Activated naive CD4-positive, alpha-beta T cell treated with anti-CD3 and anti-CD28 coated beads, Interleukin-2, amount 10 ng/mL, durations not matched to agents 5 hours and 36 hours (primary cell): ENCODE data around the gene UFC1. TPM values are rescaled to one million over a fixed set of nuclear protein-coding genes. Genes with fewer than 3 reads are reported as not detected.

Experiments
- total RNA-seq, 2 experiments: library from RNA; stranded (reverse); gene quantifications; one replicate each; pipeline ENCODE4 v1.2.3, GENCODE V29; 2021

The UFC1 gene
- total RNA-seq = 100 to 1,000 TPM; 123 to 125 TPM

DNA sequence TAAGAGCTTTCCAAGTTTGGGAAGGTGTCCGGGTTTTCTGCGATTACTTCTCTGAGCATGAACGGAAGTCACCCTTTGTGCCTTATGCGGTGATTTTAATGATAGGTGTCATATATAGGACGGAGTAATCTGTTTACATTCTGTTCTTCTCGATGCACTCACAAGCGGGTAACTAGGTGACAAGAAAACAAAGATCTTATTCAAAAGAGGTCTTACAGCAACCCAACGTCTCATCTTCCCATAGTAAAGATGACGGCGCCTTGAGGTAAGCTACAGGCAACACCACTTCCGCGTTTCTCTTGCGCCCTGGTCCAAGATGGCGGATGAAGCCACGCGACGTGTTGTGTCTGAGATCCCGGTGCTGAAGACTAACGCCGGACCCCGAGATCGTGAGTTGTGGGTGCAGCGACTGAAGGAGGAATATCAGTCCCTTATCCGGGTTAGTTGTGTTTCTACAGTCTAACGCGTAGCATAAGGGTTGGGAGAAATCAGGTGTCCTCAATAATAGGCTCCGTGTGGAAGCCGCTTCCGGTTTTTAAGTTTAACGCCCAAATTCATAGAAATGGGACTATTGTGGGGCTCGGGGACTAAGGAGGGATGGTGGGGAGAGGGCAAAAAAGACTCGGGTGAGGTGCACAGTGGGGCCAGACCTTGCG, at the start of gene UFC1:
TSS of gene UFC1 (plus strand) at position 297 of the 656 bp plus-strand sequence. CDS start at position 317, 20 bp downstream.

DNA sequence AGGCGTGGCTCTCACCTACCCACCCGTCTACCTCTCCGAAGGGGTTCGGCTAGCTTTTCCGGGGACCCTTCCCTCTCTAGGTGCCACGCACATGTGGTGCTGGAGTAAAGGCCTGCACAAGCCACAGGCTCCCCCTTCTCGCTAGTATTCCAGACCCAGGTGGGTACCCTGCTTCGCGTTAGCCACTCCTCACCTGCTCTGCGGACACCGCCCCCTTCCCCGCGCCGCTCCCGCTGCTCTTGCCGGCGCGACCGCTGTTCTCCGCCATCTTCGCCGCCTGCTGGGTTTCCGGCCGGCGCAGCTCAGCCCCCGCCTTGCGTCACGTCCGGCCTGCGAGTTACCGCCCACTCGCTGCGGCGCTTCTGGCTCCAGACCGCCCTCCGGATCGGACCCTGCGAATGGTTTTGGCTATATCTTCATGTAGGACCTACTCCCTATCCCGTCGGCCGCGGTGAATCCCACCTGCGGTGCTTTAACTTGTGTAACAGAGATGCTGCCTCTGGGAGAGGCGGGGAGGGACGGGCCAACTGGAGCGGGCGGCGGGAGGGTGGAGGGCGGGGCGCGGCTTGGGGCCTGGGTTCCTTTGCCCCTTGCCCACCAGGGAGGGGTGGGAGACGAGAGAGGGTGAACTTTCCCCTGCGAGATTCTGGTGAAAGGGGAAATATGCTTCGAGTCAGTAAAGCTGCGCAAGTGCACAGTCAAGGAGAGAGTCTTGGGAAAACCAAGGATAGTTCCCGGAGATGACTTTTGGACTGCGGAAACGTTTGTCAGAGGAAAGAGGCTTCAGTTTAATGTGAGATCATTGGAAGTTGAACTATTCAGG, 35.8 kb upstream of the UFC1 start, which contains the start of the genes NIT1 and PFDN2:
TSS of gene NIT1 (plus strand) at position 347 of the 823 bp plus-strand sequence. CDS start at position 419, 72 bp downstream.
TSS of gene PFDN2 (minus strand) at position 279 of the 823 bp plus-strand sequence. CDS start at position 268, 11 bp downstream.

DNA sequence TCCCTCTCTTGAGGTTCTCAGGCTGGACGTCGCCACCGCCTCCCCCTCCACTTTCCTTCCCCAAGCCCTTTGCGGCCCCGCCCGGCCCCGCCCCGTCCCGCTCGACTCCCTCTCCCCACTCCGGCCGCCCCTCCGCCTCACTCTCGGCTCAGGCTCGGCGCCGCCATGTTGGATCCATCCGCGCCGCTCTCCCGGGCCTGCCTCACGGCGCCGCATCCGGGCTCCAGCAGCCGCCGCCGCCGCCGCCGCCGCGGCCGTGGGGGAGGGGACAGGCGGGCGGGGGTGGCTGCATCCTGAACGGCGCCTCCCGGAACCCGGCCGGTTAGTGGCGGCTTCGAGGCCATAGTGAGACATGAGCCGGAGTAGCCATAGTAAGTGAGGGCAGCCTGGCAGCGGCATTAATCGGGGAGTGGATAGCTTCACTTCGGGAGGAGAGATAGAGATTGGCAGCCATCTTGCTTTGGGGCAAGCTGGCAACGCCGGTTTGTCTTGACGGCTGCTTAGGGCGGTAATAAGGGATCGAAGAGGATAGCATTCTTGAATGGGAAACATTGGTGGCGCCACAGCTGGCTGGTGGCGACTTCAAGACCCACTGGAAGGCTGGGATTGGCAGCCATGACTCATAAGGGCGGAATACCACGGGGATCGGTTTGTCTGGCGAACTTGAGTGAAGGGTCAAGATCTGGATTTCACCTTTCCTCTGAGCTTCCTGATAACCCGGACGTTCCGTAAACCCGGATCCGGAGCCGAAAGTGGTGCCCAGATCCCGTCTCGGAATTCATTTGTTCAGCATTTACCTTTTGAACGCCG, 21.2 kb upstream of the UFC1 start, which contains the start of gene DEDD:
TSS of gene DEDD (minus strand) at position 258 of the 810 bp plus-strand sequence. CDS start 8,205 bp downstream, outside the sequence.

DNA sequence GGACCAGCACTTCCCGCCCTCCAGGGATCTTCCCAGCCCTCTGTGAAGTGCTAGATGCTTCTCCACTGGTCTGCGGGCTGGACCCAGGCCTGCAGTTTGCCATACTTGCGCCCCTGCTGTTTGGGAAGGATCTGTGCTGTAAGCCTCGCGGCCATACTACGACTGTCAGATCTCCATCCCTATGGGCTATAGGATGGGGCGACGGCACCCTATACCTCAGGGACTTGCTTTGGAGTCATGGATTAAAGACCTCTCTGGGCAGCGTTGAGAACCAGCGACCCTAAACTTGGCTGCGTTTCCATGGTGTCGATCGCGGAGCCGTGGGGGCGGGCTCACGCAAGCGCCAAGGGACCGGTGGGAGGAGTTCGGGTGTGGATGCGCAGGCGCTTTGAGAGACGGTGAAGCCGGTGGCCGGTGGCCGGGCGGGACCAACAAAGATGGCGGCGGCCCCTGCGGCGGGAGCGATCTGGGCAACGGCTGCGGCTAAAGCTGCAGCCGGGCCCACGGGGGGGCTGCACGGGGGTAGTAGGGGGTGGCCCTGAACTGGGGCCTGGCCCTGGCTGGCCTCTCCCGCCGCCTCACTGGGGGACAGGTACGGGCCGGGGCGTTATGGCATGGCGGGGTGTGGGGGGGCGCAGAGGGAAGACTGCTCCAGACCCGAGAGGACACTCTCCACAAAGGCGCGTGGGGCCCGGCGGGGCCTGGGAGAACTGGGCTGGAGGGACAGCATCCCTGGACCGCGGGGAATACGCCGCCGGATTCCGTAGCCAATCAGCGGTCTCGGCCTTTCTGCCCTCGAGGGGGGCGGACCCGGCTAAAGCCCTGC, 5.5 kb downstream of the UFC1 start, which contains the start of gene USP21:
TSS of gene USP21 (plus strand) at position 414 of the 826 bp plus-strand sequence. CDS start 1,141 bp downstream, outside the sequence.

GRCh38 chr1:161165742-161166668, 12.2 kb downstream of the UFC1 start, which contains the start of gene PPOX:
Gene PPOX, plus strand, starts transcription at chr1:161166426. Its CDS starts 422 bp downstream, at chr1:161166848.

DNA sequence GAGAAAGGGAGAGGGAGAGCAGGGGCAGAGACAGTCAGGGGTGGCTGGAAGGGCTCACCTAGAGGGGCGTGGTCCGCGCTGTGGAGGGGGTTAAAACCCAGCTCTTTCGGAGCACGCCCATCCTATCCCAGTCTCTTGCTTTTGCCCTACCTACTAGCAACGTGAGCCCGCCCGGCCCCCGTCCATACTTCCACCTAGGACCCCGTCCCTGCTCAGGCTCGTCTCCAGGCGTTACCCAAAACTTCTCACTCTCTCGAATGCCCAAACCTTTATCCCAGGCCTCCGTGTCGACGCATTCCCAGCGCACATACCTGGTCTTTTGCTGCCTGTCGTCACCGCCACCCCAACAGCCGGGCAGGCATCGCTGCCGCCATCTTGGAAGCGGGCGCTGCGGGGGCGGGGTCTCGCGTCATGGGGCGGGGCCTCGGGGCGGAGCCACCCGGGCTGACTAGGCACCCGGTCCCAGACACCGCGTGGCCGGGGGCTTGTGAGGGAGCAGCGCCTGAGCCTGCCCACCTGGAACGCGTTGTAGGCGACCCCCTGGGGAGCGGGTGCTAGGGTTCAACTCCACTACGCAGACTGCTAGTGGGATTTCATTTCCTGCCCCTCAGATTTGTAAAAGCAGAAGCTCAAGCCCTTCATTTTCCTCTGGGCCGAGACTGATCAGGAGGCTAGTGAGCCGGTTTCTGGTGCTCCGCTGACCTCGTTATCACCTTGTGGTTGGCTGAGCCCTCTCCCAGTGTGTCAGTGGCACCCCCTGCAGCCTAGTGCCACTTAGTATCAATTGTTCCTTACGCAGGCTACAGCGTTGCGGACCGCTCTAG, 23.5 kb downstream of the UFC1 start, which contains the start of gene B4GALT3:
TSS of gene B4GALT3 (minus strand) at position 396 of the 824 bp plus-strand sequence. CDS start 1,447 bp downstream, outside the sequence.

GRCh38 chr1:161198897-161199431, 45.2 kb downstream of the UFC1 start, which contains the start of gene ADAMTS4:
Gene ADAMTS4, minus strand, starts transcription at chr1:161199054. Its CDS starts 427 bp downstream, at chr1:161198627.

DNA sequence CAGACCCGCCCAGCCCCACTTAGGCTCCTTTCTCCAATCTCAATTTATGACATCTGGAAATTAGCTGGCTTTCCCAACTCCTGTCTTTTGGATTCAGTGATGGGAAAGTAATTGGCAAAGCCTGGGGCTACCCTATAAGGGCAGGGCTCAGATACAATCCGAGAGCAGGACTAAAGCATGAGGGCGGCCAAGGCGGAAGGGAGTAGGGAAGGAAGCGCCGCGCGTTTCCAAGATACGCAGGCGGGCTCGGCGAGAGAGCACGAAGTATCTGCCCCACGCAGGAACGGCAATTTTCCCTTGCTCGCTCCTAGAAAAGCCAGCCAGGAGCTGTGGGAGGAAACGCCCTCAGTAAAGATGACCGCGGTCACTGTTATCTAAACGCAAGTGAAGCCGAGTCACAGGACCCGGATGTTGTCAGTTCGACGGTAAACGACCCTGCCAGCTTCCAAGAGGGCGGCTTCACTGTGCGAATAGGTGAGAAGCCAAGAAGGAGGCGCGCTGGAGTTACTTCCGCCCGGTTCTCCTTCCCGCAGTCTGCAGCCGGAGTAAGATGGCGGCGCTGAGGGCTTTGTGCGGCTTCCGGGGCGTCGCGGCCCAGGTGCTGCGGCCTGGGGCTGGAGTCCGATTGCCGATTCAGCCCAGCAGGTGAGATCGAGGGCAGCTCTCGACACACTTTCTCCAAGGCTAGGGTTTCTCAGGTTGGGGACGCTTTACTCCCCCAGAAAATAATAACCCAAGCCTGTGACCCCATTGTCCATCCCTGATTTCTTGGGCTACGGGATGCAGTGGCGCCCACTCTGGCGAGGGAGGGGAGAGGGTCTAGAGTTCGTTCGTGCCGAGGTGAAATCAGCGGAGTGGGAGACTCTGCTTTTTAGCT, 48.3 kb downstream of the UFC1 start, which contains the start of gene NDUFS2:
TSS of gene NDUFS2 (plus strand) at position 532 of the 877 bp plus-strand sequence. CDS start at position 551, 19 bp downstream.

Other genes starting within 250 kb of the UFC1 start
- not detected for gene ITLN2, start 199.2 kb upstream of the UFC1 start, total RNA-seq
- gene F11R, start 132.8 kb upstream of the UFC1 start, total RNA-seq = 10 to 100 TPM; 16.2 to 20.7 TPM
- 10 to 100 TPM; 60.7 to 63.0 TPM for gene TSTD1, start 115.0 kb upstream of the UFC1 start, total RNA-seq
- gene USF1, start 108.0 kb upstream of the UFC1 start, total RNA-seq = 10 to 100 TPM; 62.5 to 63.9 TPM
- gene ARHGAP30, start 84.1 kb upstream of the UFC1 start, total RNA-seq = 100 to 1,000 TPM; 304 to 324 TPM
- gene NECTIN4, start 64.4 kb upstream of the UFC1 start, total RNA-seq = not detected
- gene KLHDC9, start 55.6 kb upstream of the UFC1 start, total RNA-seq = under 1 TPM; 0.58 to 0.63 TPM
- 10 to 100 TPM; 47.2 to 48.3 TPM for gene PFDN2, start 35.9 kb upstream of the UFC1 start, total RNA-seq
- 10 to 100 TPM; 38.3 to 39.0 TPM for gene NIT1, start 35.9 kb upstream of the UFC1 start, total RNA-seq
- gene DEDD, start 21.3 kb upstream of the UFC1 start, total RNA-seq = 10 to 100 TPM; 30.2 to 35.5 TPM
- gene USP21, start 5.5 kb downstream of the UFC1 start, total RNA-seq = 10 to 100 TPM; 31.2 to 35.6 TPM
- gene PPOX, start 12.4 kb downstream of the UFC1 start, total RNA-seq = 10 to 100 TPM; 35.8 to 39.2 TPM
- gene B4GALT3, start 23.5 kb downstream of the UFC1 start, total RNA-seq = 10 to 100 TPM; 43.6 to 52.2 TPM
- 1 to 10 TPM; 1.8 to 1.9 TPM for gene ADAMTS4, start 45.1 kb downstream of the UFC1 start, total RNA-seq
- gene NDUFS2, start 48.4 kb downstream of the UFC1 start, total RNA-seq = 10 to 100 TPM; 82.5 to 90.4 TPM
- 1 to 10 TPM; 2.7 to 2.9 TPM for gene FCER1G, start 61.3 kb downstream of the UFC1 start, total RNA-seq
- gene APOA2, start 69.7 kb downstream of the UFC1 start, total RNA-seq = not detected
- gene TOMM40L, start 72.1 kb downstream of the UFC1 start, total RNA-seq = 10 to 100 TPM; 19.6 to 20.4 TPM
- gene NR1I3, start 84.2 kb downstream of the UFC1 start, total RNA-seq = not detected
- gene PCP4L1, start 104.8 kb downstream of the UFC1 start, total RNA-seq = under 1 TPM; 0.26 to 0.71 TPM
- gene MPZ, start 156.0 kb downstream of the UFC1 start, total RNA-seq = 1 to 10 TPM; 4.8 to 6.1 TPM
- gene SDHC, start 160.4 kb downstream of the UFC1 start, total RNA-seq = 100 to 1,000 TPM; 148 to 153 TPM
- gene CFAP126, start 213.9 kb downstream of the UFC1 start, total RNA-seq = not detected